ENCODE data around the gene STING1. TPM values are rescaled to one million over a fixed set of nuclear protein-coding genes. Genes with fewer than 3 reads are reported as not detected.

Gene STING1
- total and polyA plus RNA-seq, 2 donors (not counting 1 experiment from before 2014, with no cell fraction given), result 1.1 to 2.8 TPM

GRCh38 chr5:139524940-139525585 is 42.5 kb upstream of the STING1 start:
- ATAC-seq (ENCODE audit: low read depth) (no peak), DNase-seq (no peak)
- no peak overlapping the region for H3K9ac ChIP-seq (ENCODE audit: low read length)
- H3K9me3 Mint-ChIP-seq (ENCODE audit: insufficient read depth), result no peaks in the 10 kb centered on the region
- no peaks in the 10 kb centered on the region for H4K20me1 ChIP-seq (ENCODE audit: control insufficient read depth, insufficient read depth, low read length, poor library complexity, severe bottlenecking)
- H3K27ac ChIP-seq (ENCODE audit: low read length in 2 of 2), result peak overlapping the region; percentile 58 to 80
- peak overlapping the region; percentile 97 for H3K27ac Mint-ChIP-seq
- CTCF ChIA-PET, result interaction anchor here (1.4 to 2.5 kb wide), 2 partner anchors 50 to 103 kb away, joined by 4 to 7 read pairs; no protein-coding TSS in a partner anchor
- WGBS (ENCODE audit: insufficient coverage), result 40% methylated on average over 1 of the region's 2 CpGs
- H3K4me2 ChIP-seq (replicated peaks; ENCODE audit: low read depth, low read length, poor library complexity, severe bottlenecking), result peak overlapping the region; percentile 26
- peaks cover 32% of the 10 kb centered on the region for H3K4me1 Mint-ChIP-seq
- intact Hi-C loops (cut with micrococcal nuclease), result no loop called here
- no peaks in the 10 kb centered on the region for H3K79me2 ChIP-seq (ENCODE audit: control insufficient read depth, insufficient read depth, low read length)
- no peaks in the 10 kb centered on the region for H3K27me3 Mint-ChIP-seq
- H3K4me1 ChIP-seq (ENCODE audit: control insufficient read depth in 2 of 2, insufficient read depth in 2 of 2, low read length in 2 of 2), result peaks cover 27 to 29% of the 10 kb centered on the region in 2 donors
- no peaks in the 10 kb centered on the region for H3K36me3 ChIP-seq (replicated peaks in 1 of 2; ENCODE audit: control extremely low read depth in 1 of 2, control insufficient read depth in 1 of 2, extremely low read depth in 1 of 2, insufficient read depth in 2 of 2, low read length in 1 of 2)
- H3K4me3 Mint-ChIP-seq, result no peak overlapping the region
- H2AFZ ChIP-seq (ENCODE audit: insufficient read depth, low read depth, low read length, poor library complexity, severe bottlenecking), result peak overlapping the region; percentile 85
- no peaks in the 10 kb centered on the region for H3K9me3 ChIP-seq (ENCODE audit: control extremely low read depth in 1 of 3, control insufficient read depth in 2 of 3, insufficient read depth in 1 of 3, low read length in 2 of 3)
- POLR2A ChIA-PET, result interaction anchor here (0.6 to 1.6 kb wide), 2 partner anchors 134 to 139 kb away, joined by 3 to 6 read pairs; no protein-coding TSS in a partner anchor
- H3K4me3 ChIP-seq (ENCODE audit: control extremely low read depth in 1 of 5, extremely low read depth in 1 of 5, insufficient read depth in 1 of 5, low read depth in 2 of 5, low read length in 4 of 5), result no peak overlapping the region
- TF ChIP-seq EZH2 (IDR thresholded peaks at IDR 0.05; ENCODE audit: borderline replicate concordance, insufficient read depth, low read depth, low read length, poor library complexity, severe bottlenecking) (no peak), CTCF (IDR thresholded peaks at IDR 0.05) (no peak)
- H3K27me3 ChIP-seq (replicated peaks in 1 of 4; ENCODE audit: control extremely low read depth in 1 of 4, control insufficient read depth in 3 of 4, insufficient read depth in 4 of 4, low read length in 3 of 4), result no peaks in the 10 kb centered on the region

GRCh38 chr5:139524446-139524845 is 41.9 kb upstream of the STING1 start:
- H3K9me3 ChIP-seq (ENCODE audit: control extremely low read depth in 1 of 3, control insufficient read depth in 2 of 3, insufficient read depth in 1 of 3, low read length in 2 of 3), result no peaks in the 10 kb centered on the region
- H3K36me3 ChIP-seq (replicated peaks in 1 of 2; ENCODE audit: control extremely low read depth in 1 of 2, control insufficient read depth in 1 of 2, extremely low read depth in 1 of 2, insufficient read depth in 2 of 2, low read length in 1 of 2), result no peaks in the 10 kb centered on the region
- H3K4me1 ChIP-seq (ENCODE audit: control insufficient read depth in 2 of 2, insufficient read depth in 2 of 2, low read length in 2 of 2), result peaks cover 27 to 29% of the 10 kb centered on the region in 2 donors
- H2AFZ ChIP-seq (ENCODE audit: insufficient read depth, low read depth, low read length, poor library complexity, severe bottlenecking), result peak overlapping the region; percentile 85
- H3K27me3 ChIP-seq (replicated peaks in 1 of 4; ENCODE audit: control extremely low read depth in 1 of 4, control insufficient read depth in 3 of 4, insufficient read depth in 4 of 4, low read length in 3 of 4), result no peaks in the 10 kb centered on the region
- H3K27ac ChIP-seq (ENCODE audit: low read length in 2 of 2), result no peak overlapping the region
- POLR2A ChIA-PET, result interaction anchor here (0.6 to 1.6 kb wide), 2 partner anchors 133 to 138 kb away, joined by 3 to 6 read pairs; no protein-coding TSS in a partner anchor
- H3K9ac ChIP-seq (ENCODE audit: low read length), result no peak overlapping the region
- ATAC-seq (ENCODE audit: low read depth) (no peak), DNase-seq (no peak)
- H3K27ac Mint-ChIP-seq, result peak overlapping the region; percentile 59
- peaks cover 32% of the 10 kb centered on the region for H3K4me1 Mint-ChIP-seq
- WGBS (ENCODE audit: insufficient coverage), result no CpG with 5 or more reads among the region's 4 CpGs
- no peak overlapping the region for H3K4me3 ChIP-seq (ENCODE audit: control extremely low read depth in 1 of 5, extremely low read depth in 1 of 5, insufficient read depth in 1 of 5, low read depth in 2 of 5, low read length in 4 of 5)
- no peaks in the 10 kb centered on the region for H3K27me3 Mint-ChIP-seq
- CTCF ChIA-PET, result interaction anchor here (1.4 to 2.5 kb wide), 3 partner anchors 12 to 104 kb away, joined by 4 to 14 read pairs (median 7); no protein-coding TSS in a partner anchor
- H3K9me3 Mint-ChIP-seq (ENCODE audit: insufficient read depth), result no peaks in the 10 kb centered on the region
- no peaks in the 10 kb centered on the region for H4K20me1 ChIP-seq (ENCODE audit: control insufficient read depth, insufficient read depth, low read length, poor library complexity, severe bottlenecking)
- intact Hi-C loops (cut with micrococcal nuclease), result no loop called here
- H3K4me3 Mint-ChIP-seq, result no peak overlapping the region
- TF ChIP-seq EZH2 (IDR thresholded peaks at IDR 0.05; ENCODE audit: borderline replicate concordance, insufficient read depth, low read depth, low read length, poor library complexity, severe bottlenecking), result no peak
- H3K79me2 ChIP-seq (ENCODE audit: control insufficient read depth, insufficient read depth, low read length), result no peaks in the 10 kb centered on the region
- H3K4me2 ChIP-seq (replicated peaks; ENCODE audit: low read depth, low read length, poor library complexity, severe bottlenecking), result peak overlapping the region; percentile 39

Data from B cell (primary cell).